OCI-LY3 (cell line): ENCODE measurements around the gene AP1S3.

Source experiments
- CTCF ChIP-seq: fragments of 200-600, 300-600 bp; sonication (generic); IDR thresholded peaks from 2 replicates; pipeline ENCODE4 v1.5.1; 2014; ENCODE audit warnings: antibody characterized with exemption, low read length, low read depth
- EZH2phosphoT487 ChIP-seq: fragments of 200-600 bp; shearing (Covaris generic); IDR thresholded peaks from 2 replicates; pipeline ENCODE4 v1.6.1; 2018; ENCODE audit warnings: antibody characterized with exemption, mixed run types, low read depth

GRCh38 chr2:223855426-223855825 lies 18.0 kb upstream of the AP1S3 start:
- TF ChIP-seq CTCF, result no peak
- TF ChIP-seq EZH2phosphoT487, result no peak
